ENCODE measurements around the gene GAN.

DNA sequence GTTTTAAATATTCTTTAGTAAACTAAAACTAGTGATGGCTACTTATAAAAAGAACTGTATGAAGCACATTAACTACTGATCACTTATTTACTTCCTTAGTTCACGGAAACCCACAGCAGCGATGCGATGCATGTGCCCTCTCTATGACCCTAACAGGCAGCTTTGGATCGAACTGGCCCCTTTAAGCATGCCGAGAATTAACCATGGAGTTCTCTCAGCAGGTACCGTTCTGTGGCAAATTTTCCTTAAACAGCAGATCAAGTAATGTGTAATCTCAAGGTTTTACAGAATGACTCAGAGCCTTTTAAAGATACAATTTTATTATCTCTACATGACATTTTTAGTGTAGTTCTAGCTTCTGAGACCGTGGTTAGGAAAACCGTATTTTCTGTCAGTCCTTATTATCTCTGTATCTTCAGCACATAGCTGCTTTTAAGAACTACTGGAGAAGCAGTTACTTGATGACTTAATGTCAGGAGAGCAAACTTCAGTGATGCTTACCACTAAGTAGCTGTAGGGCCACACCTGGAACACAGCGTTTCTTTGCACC is 43.0 kb downstream of the GAN start:
- no peak for TF ChIP-seq EZH2 (IDR thresholded peaks at IDR 0.05)
- TF ChIP-seq, protein P1, sequence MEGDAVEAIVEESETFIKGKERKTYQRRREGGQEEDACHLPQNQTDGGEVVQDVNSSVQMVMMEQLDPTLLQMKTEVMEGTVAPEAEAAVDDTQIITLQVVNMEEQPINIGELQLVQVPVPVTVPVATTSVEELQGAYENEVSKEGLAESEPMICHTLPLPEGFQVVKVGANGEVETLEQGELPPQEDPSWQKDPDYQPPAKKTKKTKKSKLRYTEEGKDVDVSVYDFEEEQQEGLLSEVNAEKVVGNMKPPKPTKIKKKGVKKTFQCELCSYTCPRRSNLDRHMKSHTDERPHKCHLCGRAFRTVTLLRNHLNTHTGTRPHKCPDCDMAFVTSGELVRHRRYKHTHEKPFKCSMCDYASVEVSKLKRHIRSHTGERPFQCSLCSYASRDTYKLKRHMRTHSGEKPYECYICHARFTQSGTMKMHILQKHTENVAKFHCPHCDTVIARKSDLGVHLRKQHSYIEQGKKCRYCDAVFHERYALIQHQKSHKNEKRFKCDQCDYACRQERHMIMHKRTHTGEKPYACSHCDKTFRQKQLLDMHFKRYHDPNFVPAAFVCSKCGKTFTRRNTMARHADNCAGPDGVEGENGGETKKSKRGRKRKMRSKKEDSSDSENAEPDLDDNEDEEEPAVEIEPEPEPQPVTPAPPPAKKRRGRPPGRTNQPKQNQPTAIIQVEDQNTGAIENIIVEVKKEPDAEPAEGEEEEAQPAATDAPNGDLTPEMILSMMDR (IDR thresholded peaks at IDR 0.05 in 2 of 3, conservative IDR thresholded peaks at IDR 0.05 in 1 of 3; ENCODE audit: borderline replicate concordance in 1 of 3, insufficient read depth in 1 of 3, low read depth in 2 of 3, low read length in 2 of 3) = no peak
- TF ChIP-seq RAD21 (IDR thresholded peaks at IDR 0.05; ENCODE audit: low read depth) = no peak
- TF ChIP-seq, protein P2, sequence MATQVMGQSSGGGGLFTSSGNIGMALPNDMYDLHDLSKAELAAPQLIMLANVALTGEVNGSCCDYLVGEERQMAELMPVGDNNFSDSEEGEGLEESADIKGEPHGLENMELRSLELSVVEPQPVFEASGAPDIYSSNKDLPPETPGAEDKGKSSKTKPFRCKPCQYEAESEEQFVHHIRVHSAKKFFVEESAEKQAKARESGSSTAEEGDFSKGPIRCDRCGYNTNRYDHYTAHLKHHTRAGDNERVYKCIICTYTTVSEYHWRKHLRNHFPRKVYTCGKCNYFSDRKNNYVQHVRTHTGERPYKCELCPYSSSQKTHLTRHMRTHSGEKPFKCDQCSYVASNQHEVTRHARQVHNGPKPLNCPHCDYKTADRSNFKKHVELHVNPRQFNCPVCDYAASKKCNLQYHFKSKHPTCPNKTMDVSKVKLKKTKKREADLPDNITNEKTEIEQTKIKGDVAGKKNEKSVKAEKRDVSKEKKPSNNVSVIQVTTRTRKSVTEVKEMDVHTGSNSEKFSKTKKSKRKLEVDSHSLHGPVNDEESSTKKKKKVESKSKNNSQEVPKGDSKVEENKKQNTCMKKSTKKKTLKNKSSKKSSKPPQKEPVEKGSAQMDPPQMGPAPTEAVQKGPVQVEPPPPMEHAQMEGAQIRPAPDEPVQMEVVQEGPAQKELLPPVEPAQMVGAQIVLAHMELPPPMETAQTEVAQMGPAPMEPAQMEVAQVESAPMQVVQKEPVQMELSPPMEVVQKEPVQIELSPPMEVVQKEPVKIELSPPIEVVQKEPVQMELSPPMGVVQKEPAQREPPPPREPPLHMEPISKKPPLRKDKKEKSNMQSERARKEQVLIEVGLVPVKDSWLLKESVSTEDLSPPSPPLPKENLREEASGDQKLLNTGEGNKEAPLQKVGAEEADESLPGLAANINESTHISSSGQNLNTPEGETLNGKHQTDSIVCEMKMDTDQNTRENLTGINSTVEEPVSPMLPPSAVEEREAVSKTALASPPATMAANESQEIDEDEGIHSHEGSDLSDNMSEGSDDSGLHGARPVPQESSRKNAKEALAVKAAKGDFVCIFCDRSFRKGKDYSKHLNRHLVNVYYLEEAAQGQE (IDR thresholded peaks at IDR 0.05; ENCODE audit: low read depth) = no peak
- TF ChIP-seq POLR2A (IDR thresholded peaks at IDR 0.05; ENCODE audit: borderline replicate concordance, extremely low read depth, insufficient read depth, insufficient read length) = no peak
- no peak for TF ChIP-seq POLR2AphosphoS5 (IDR thresholded peaks at IDR 0.05; ENCODE audit: low read depth, low read length)
- TF ChIP-seq, protein P3, sequence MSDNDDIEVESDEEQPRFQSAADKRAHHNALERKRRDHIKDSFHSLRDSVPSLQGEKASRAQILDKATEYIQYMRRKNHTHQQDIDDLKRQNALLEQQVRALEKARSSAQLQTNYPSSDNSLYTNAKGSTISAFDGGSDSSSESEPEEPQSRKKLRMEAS (IDR thresholded peaks at IDR 0.05) = no peak
- no peak for TF ChIP-seq CEBPB (IDR thresholded peaks at IDR 0.05; ENCODE audit: low read depth)
- TF ChIP-seq JUND (IDR thresholded peaks at IDR 0.05) = no peak
- TF ChIP-seq EZH2phosphoT487 (IDR thresholded peaks at IDR 0.05; ENCODE audit: borderline replicate concordance) = no peak

All from HCT116 (cell line).